GM19324 (cell line): ENCODE data around the gene CPNE1.

ENCODE experiments used
- ATAC-seq: cut with Tn5 transposase; IDR thresholded peaks from one replicate; pipeline ENCODE4 v1.9.1; 2021; ENCODE audit warnings: mild to moderate bottlenecking, moderate library complexity; ENCODE audit not compliant: unreplicated experiment, low FRiP score

CPNE1 gene

GRCh38 chr20:35601990-35602389 lies 62.7 kb downstream of the CPNE1 start:
- no peak for ATAC-seq

GRCh38 chr20:35600993-35601973 lies 63.4 kb downstream of the CPNE1 start:
- no peak for ATAC-seq

- no peak for ATAC-seq
Observed at GRCh38 chr20:35600176-35600992, 64.3 kb downstream of the CPNE1 start.

GRCh38 chr20:35599776-35600120 lies 65.0 kb downstream of the CPNE1 start:
- no peak for ATAC-seq

- no peak for ATAC-seq
Observed at GRCh38 chr20:35598899-35599775, 65.6 kb downstream of the CPNE1 start.

- ATAC-seq, result no peak
Observed at GRCh38 chr20:35598476-35598875, 66.2 kb downstream of the CPNE1 start.

GRCh38 chr20:35597186-35597585 lies 67.5 kb downstream of the CPNE1 start:
- ATAC-seq, result no peak

GRCh38 chr20:35595901-35596300 lies 68.8 kb downstream of the CPNE1 start:
- ATAC-seq, result no peak

GRCh38 chr20:35595456-35595855 lies 69.2 kb downstream of the CPNE1 start:
- ATAC-seq, result no peak

GRCh38 chr20:35592339-35592974 lies 72.2 kb downstream of the CPNE1 start:
- no peak for ATAC-seq

GRCh38 chr20:35588397-35588796 lies 76.3 kb downstream of the CPNE1 start:
- no peak for ATAC-seq

GRCh38 chr20:35587436-35587835 lies 77.3 kb downstream of the CPNE1 start:
- no peak for ATAC-seq

- ATAC-seq, result no peak
Observed at GRCh38 chr20:35586751-35587425, 77.8 kb downstream of the CPNE1 start.

GRCh38 chr20:35583636-35584560 lies 80.8 kb downstream of the CPNE1 start:
- ATAC-seq, result no peak

GRCh38 chr20:35582741-35583404 lies 81.8 kb downstream of the CPNE1 start:
- ATAC-seq, result no peak

- ATAC-seq, result no peak
Observed at GRCh38 chr20:35582131-35582530, 82.6 kb downstream of the CPNE1 start.

- ATAC-seq, result no peak
Observed at GRCh38 chr20:35579196-35579595, 85.5 kb downstream of the CPNE1 start.

GRCh38 chr20:35578469-35578868 lies 86.2 kb downstream of the CPNE1 start:
- no peak for ATAC-seq
